Measurements from ENCODE around the gene VPS37C. TPM values are rescaled to one million over a fixed set of nuclear protein-coding genes. Genes with fewer than 3 reads are reported as not detected.

Gene VPS37C
- total RNA-seq, 1 donor from 2014 or later: 30.2 TPM

DNA sequence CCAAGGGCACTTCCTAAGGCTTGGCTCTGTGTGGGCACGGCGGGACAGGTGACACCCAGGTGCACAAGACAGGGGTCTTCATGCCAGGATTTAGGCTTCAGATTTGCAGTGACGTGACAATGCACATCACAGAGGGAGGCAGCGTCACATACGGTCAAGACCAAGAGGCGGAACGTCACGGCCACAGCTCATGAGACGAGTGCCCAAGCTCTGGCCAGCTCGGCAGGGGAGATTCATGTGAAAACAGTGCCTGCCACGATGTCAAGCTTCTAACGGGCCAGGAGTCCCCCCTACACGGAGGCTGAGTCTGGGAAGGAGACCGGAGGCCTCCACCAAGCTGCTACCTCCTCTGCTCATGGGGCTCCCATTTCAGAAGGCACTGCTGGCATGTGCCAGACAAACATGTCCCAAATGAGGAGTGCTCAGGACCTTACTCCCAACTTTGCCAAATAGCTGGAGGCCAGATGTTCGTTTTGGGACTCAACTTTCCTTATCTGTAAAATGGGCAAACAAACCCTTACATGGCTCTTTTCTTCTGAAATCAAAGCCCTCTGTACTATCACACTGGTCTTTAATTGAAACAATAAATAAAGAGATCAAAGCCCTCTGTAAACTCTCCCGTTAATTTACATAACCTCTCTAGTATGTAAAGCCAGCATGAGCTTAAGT, 16.6 kb downstream of the VPS37C start:
- H3K27me3 ChIP-seq: no peaks in the 10 kb centered on the region
- DNase-seq: peak; percentile 48
- no peak for ATAC-seq
- no peaks in the 10 kb centered on the region for H3K9me3 ChIP-seq
- TF ChIP-seq CTCF (IDR thresholded peaks at IDR 0.05): no peak
- H3K4me3 ChIP-seq: no peak overlapping the region
- intact Hi-C loops (cut with DNase I): no loop called here
- peaks cover 19% of the 10 kb centered on the region for H3K4me1 ChIP-seq
- H3K27ac ChIP-seq: no peak overlapping the region
- no peaks in the 10 kb centered on the region for H3K36me3 ChIP-seq

DNA sequence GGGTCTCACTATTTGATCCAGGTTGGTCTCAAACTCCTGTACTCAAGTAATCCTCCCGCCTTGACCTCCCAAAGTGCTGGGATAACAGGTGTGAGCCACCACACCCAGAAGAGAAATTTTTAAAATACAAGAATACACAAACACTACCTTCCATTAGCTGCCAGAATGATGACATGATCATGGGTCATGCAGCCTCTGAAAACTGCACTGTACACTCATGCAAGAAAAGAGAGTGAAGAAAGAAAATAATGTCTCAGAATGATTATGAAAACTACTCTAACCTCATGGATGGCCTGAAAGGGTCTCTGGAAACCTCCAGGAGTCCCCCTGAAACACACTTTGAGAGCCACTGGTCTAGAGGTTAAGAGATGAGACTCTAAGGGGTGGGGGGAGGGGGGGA, 18.8 kb downstream of the VPS37C start:
- DNase-seq: no peak
- Histone ChIP-seq H3K4me3 (no peak overlapping the region), H3K27ac (no peak overlapping the region), H3K36me3 (no peaks in the 10 kb centered on the region), H3K27me3 (no peaks in the 10 kb centered on the region), H3K4me1 (peaks cover 20% of the 10 kb centered on the region), H3K9me3 (no peaks in the 10 kb centered on the region)
- TF ChIP-seq CTCF (IDR thresholded peaks at IDR 0.05): no peak
- no peak for ATAC-seq
- intact Hi-C loops (cut with DNase I): no loop called here

- Histone ChIP-seq H3K27ac (no peak overlapping the region), H3K4me3 (no peak overlapping the region), H3K36me3 (no peaks in the 10 kb centered on the region), H3K9me3 (no peaks in the 10 kb centered on the region), H3K4me1 (peaks cover 20% of the 10 kb centered on the region), H3K27me3 (no peaks in the 10 kb centered on the region)
- ATAC-seq (peak; percentile 40), DNase-seq (peak; percentile 64)
- TF ChIP-seq CTCF (IDR thresholded peaks at IDR 0.05): no peak
- intact Hi-C loops (cut with DNase I): no loop called here
Measured at GRCh38 chr11:61141601-61142028, 19.6 kb downstream of the VPS37C start.

GRCh38 chr11:61140416-61140815, 20.8 kb downstream of the VPS37C start:
- Histone ChIP-seq H3K27ac (no peak overlapping the region), H3K36me3 (no peaks in the 10 kb centered on the region), H3K27me3 (no peaks in the 10 kb centered on the region), H3K4me1 (peaks cover 20% of the 10 kb centered on the region), H3K4me3 (no peak overlapping the region), H3K9me3 (no peaks in the 10 kb centered on the region)
- TF ChIP-seq CTCF (IDR thresholded peaks at IDR 0.05): no peak
- intact Hi-C loops (cut with DNase I): no loop called here
- ATAC-seq (peak; percentile 45), DNase-seq (peak; percentile 53)

DNA sequence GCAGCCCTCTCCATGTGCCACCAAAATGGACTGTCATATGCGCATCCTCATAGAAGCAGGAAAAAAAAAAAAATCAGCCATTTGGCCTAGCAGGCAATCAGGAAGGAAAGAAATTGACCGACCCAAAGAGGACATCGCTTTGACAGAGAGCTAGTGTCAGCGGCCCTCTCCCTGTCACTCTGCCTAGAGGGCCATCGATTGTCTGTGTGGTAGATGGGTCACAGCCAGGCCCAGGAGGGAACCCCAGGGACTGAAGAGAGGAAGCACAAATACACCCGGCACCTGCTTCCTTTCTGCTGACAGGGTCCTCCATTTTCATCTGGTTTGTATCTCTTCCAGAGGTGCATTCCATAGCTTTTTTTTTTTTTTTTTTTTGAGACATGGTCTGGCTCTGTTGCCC, 21.8 kb downstream of the VPS37C start:
- no peaks in the 10 kb centered on the region for H3K9me3 ChIP-seq
- peaks cover 5% of the 10 kb centered on the region for H3K36me3 ChIP-seq
- peak; percentile 16 for DNase-seq
- no peak for ATAC-seq
- no peak overlapping the region for H3K4me3 ChIP-seq
- TF ChIP-seq CTCF (IDR thresholded peaks at IDR 0.05): no peak
- H3K27me3 ChIP-seq: no peaks in the 10 kb centered on the region
- H3K27ac ChIP-seq: no peak overlapping the region
- intact Hi-C loops (cut with DNase I): no loop called here
- peaks cover 20% of the 10 kb centered on the region for H3K4me1 ChIP-seq

DNA sequence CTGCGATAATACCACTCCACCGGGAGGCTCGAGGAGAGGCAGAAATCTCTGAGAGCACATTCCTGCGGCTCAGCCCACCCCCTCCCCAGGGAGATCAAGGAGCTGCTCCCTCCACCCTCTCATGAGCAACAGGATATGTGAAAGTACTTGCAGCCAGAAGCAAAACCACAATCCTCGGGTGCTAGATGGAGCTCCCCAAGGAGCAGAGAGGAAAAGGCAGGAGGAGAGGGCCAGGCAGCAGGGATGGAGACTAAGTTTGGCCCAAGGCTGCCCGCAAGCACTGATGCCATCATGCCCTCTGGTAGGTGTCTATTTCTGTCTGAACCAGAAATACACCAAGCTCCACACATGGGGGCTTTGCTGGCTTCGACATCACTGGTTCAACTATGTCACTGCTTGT, 22.3 kb downstream of the VPS37C start:
- H3K36me3 ChIP-seq: peaks cover 10% of the 10 kb centered on the region
- TF ChIP-seq CTCF (IDR thresholded peaks at IDR 0.05): no peak
- no peaks in the 10 kb centered on the region for H3K27me3 ChIP-seq
- H3K9me3 ChIP-seq: no peaks in the 10 kb centered on the region
- intact Hi-C loops (cut with DNase I): no loop called here
- no peak for ATAC-seq
- H3K4me3 ChIP-seq: no peak overlapping the region
- no peak overlapping the region for H3K27ac ChIP-seq
- no peak for DNase-seq
- H3K4me1 ChIP-seq: peaks cover 20% of the 10 kb centered on the region

Measured in upper lobe of right lung (tissue), 1 donor.